K562 (cell line): ENCODE results near the gene TOX2. TPM values are rescaled to one million over a fixed set of nuclear protein-coding genes. Genes with fewer than 3 reads are reported as not detected.

ENCODE experiments used
- ATAC-seq: fragments of 200-7000 bp; cut with Tn5 transposase; 3 replicates; pipeline ENCODE4 v1.9.1; 2020; ENCODE audit warnings: moderate library complexity
- BruUV-seq: library from RNA; stranded (reverse); fragments of 400-500 nt; replicated peaks from 2 replicates; lab custom pipeline; 2021; lab: Mats Ljungman, UMichigan
- CTCF ChIA-PET: fragments of 300-600 bp; formaldehyde crosslinking; extraction: SDS; loops from one replicate; lab custom pipeline; 2021; ENCODE audit warnings: low intra/inter-chr PET ratio; lab: Yijun Ruan, JAX
- POLR2A ChIA-PET: fragments of 300-600, 350-650 bp; sonication (Branson Sonifier 250); formaldehyde crosslinking; extraction: SDS; loops from one replicate; lab custom pipeline; 2021; ENCODE audit warnings: antibody characterized with exemption, inconsistent platforms; lab: Yijun Ruan, JAX
- DNase-seq, 4 experiments: peaks; one replicate each; pipeline versions ENCODE4 v3.0.0 to v3.0.0-alpha.2; 2011 to 2018; ENCODE audit warnings: low spot score in 3 of 4, mixed read lengths in 3 of 4; ENCODE audit errors: extremely low read depth in 1 of 4
- FAIRE-seq: peaks from 2 replicates; lab custom pipeline; 2011; peaks lifted over from hg19 to GRCh38; lab: Jason Lieb, UNC
- H2AFZ ChIP-seq: 2 replicates; pipeline ENCODE4 v1.6.0; 2011; ENCODE audit warnings: low read depth, low read length, control low read depth, inconsistent platforms
- H3K27ac ChIP-seq: fragments of 200-600 bp; 3 replicates; pipeline ENCODE4 v1.8.0; 2011; ENCODE audit warnings: low read depth, mild to moderate bottlenecking, control low read depth, inconsistent platforms, low read length, moderate library complexity, mixed read lengths; ENCODE audit errors: extremely low read depth
- H3K27me3 ChIP-seq, 2 experiments: fragments of 300-600 bp in 1 of 2; 2 replicates in 1 of 2; 3 replicates in 1 of 2; pipeline versions ENCODE4 v1.6.0 to v1.8.0; 2011; ENCODE audit warnings: inconsistent platforms in 2 of 2, low read length in 2 of 2, mild to moderate bottlenecking in 1 of 2, mixed read lengths in 1 of 2, moderate library complexity in 1 of 2; ENCODE audit not compliant: control insufficient read depth in 2 of 2, insufficient read depth in 2 of 2
- H3K36me3 ChIP-seq: fragments of 300-600 bp; 3 replicates; pipeline ENCODE4 v1.8.0; 2011; ENCODE audit warnings: mild to moderate bottlenecking, low read length, inconsistent platforms; ENCODE audit not compliant: control insufficient read depth, insufficient read depth
- H3K4me1 ChIP-seq, 2 experiments: fragments of 200-600 bp in 1 of 2; replicated peaks in 1 of 2; 2 replicates in 1 of 2; 3 replicates in 1 of 2; pipeline versions ENCODE4 v1.5.1 to v1.8.0; 2011; ENCODE audit warnings: inconsistent platforms in 2 of 2, low read length in 2 of 2, mild to moderate bottlenecking in 1 of 2, mixed read lengths in 1 of 2, moderate library complexity in 1 of 2; ENCODE audit not compliant: control insufficient read depth in 2 of 2, insufficient read depth in 2 of 2
- H3K4me2 ChIP-seq: 2 replicates; pipeline ENCODE4 v1.6.1; 2011; ENCODE audit warnings: low read length, control low read depth, inconsistent platforms, mixed read lengths; ENCODE audit not compliant: insufficient read depth
- H3K4me3 ChIP-seq: fragments of 200-600 bp; sonication (generic), shearing (Covaris generic); 2 replicates; pipeline ENCODE4 v1.5.1; 2016; ENCODE audit warnings: control low read depth, inconsistent platforms
- H3K79me2 ChIP-seq: fragments of 200-600 bp; 3 replicates; pipeline ENCODE4 v1.8.0; 2011; ENCODE audit warnings: low read length, inconsistent platforms; ENCODE audit not compliant: control insufficient read depth, insufficient read depth
- H3K9ac ChIP-seq, 2 experiments: 2 replicates each; pipeline versions ENCODE4 v1.6.0 to v1.6.1; 2011; ENCODE audit warnings: low read depth in 2 of 2, low read length in 2 of 2, control low read depth in 1 of 2, inconsistent platforms in 1 of 2, mild to moderate bottlenecking in 1 of 2, mixed read lengths in 1 of 2; ENCODE audit not compliant: insufficient read depth in 1 of 2
- H3K9me1 ChIP-seq: one replicate; pipeline ENCODE4 v1.6.0; 2011; ENCODE audit warnings: inconsistent platforms, mild to moderate bottlenecking, low read length, moderate library complexity; ENCODE audit not compliant: control insufficient read depth, insufficient read depth
- H3K9me3 ChIP-seq: replicated peaks from 2 replicates; pipeline ENCODE4 v1.5.1; 2011; ENCODE audit warnings: low read depth, low read length, inconsistent platforms; ENCODE audit not compliant: control insufficient read depth, insufficient read depth
- H4K20me1 ChIP-seq: replicated peaks from 2 replicates; pipeline ENCODE4 v1.6.1; 2011; ENCODE audit warnings: low read length, inconsistent platforms, mixed read lengths; ENCODE audit not compliant: control insufficient read depth, insufficient read depth
- CEBPZ ChIP-seq: fragments of 150-350 bp; IDR thresholded peaks from 2 replicates; pipeline ENCODE4 v1.6.1; 2014; ENCODE audit warnings: low read depth, mild to moderate bottlenecking, low read length, borderline replicate concordance
- ETV1 ChIP-seq: fragments of 450-650 bp; conservative IDR thresholded peaks from 2 replicates; pipeline ENCODE4 v1.6.1; 2016; ENCODE audit warnings: missing genetic modification characterization, control low read depth, low read depth, missing compliant biosample characterization
- L3MBTL2 ChIP-seq: fragments of 450-650 bp; IDR thresholded peaks from 2 replicates; pipeline ENCODE4 v1.6.1; 2016; ENCODE audit warnings: mild to moderate bottlenecking, moderate library complexity
- PPARD ChIP-seq: fragments of 250-450 bp; sonication (Bioruptor Pico); IDR thresholded peaks from 2 replicates; pipeline ENCODE4 v1.8.0; 2022; ENCODE audit warnings: inconsistent platforms, mild to moderate bottlenecking, moderate library complexity
- XRCC4 ChIP-seq: IDR thresholded peaks from one replicate; pipeline ENCODE4 v1.6.1; 2011; ENCODE audit not compliant: insufficient read depth, insufficient read length; ENCODE audit errors: extremely low read depth
- ZFP36 ChIP-seq: fragments of 150-350 bp; IDR thresholded peaks from 2 replicates; pipeline ENCODE4 v1.6.1; 2018; ENCODE audit warnings: low read length, low read depth; ENCODE audit not compliant: partially characterized antibody
- ZKSCAN1 ChIP-seq: fragments of 150-350 bp; IDR thresholded peaks from 2 replicates; pipeline ENCODE4 v1.6.1; 2016; ENCODE audit warnings: low read depth, low read length
- in situ Hi-C: fragments of 300-500 bp; cut with MboI; formaldehyde crosslinking; loops from 4 replicates; pipeline ENCODE4 v1.15.0; 2018; ENCODE audit warnings: inconsistent platforms, mixed read lengths
- intact Hi-C: fragments of 100-400 bp; cut with micrococcal nuclease; formaldehyde crosslinking; loops from 2 replicates; pipeline ENCODE4 v1.14.2; 2022
- polyA plus RNA-seq, 8 experiments: library from polyadenylated mRNA; depleted of rRNA in 4 of 8; stranded (reverse) in 5 of 8; unstranded in 3 of 8; fragments of >200 nt; fragmentation: Nextera tagmentation in 2 of 8; fragmentation: Illumina TruSeq in 1 of 8; extraction: Ambion mirVana in 2 of 8; extraction: Trizol in 1 of 8; gene quantifications; 2 replicates each; pipeline versions ENCODE4 v1.2.1 to v1.2.3, GENCODE V29; 2011 to 2014; ENCODE audit warnings: inconsistent platforms in 1 of 8, missing spikeins in 1 of 8
- total RNA-seq, 7 experiments: library from RNA; depleted of rRNA in 6 of 7; stranded (reverse); fragments of >200 nt in 6 of 7; fragmentation: Illumina TruSeq in 2 of 7; extraction: Trizol in 2 of 7; gene quantifications; 2 replicates each; pipeline versions ENCODE4 v1.2.1 to v1.2.3, GENCODE V29; 2011 to 2021; ENCODE audit warnings: low replicate concordance in 1 of 7
- TF ChIP-seq, protein P1 (sequence below): sonication (generic); formaldehyde crosslinking; IDR thresholded peaks from 2 replicates; pipeline ENCODE4 v1.8.0; 2022; ENCODE audit warnings: mild to moderate bottlenecking, missing genetic modification reagents

The TOX2 gene
- total and polyA plus RNA-seq, 9 of the 15 experiments (the other 6 are each of a cell fraction or from before 2014, with no cell fraction given) = not detected

DNA sequence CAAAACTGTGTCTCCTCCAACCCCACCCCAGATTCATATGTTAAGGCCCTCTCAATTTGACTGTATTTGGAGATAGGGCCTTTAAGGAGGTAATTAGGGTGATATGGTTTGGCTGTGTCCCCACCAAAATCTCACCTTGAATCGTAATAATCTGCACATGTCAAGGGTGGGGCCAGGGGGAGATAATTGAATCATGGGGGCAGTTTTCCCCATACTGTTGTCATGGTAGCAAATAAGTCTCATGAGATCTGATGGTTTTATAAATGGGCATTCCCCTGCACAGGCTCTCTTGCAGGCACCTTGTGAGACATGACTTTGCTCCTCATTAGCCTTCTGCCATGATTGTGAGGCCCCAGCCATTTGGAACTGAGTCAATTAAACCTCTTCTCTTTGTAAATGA is 46.6 kb upstream of the TOX2 start (continued):
- no peak for TF ChIP-seq CEBPZ
- TF ChIP-seq, protein P1, sequence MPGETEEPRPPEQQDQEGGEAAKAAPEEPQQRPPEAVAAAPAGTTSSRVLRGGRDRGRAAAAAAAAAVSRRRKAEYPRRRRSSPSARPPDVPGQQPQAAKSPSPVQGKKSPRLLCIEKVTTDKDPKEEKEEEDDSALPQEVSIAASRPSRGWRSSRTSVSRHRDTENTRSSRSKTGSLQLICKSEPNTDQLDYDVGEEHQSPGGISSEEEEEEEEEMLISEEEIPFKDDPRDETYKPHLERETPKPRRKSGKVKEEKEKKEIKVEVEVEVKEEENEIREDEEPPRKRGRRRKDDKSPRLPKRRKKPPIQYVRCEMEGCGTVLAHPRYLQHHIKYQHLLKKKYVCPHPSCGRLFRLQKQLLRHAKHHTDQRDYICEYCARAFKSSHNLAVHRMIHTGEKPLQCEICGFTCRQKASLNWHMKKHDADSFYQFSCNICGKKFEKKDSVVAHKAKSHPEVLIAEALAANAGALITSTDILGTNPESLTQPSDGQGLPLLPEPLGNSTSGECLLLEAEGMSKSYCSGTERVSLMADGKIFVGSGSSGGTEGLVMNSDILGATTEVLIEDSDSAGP (CRISPR knock-in tag) = no peak

DNA sequence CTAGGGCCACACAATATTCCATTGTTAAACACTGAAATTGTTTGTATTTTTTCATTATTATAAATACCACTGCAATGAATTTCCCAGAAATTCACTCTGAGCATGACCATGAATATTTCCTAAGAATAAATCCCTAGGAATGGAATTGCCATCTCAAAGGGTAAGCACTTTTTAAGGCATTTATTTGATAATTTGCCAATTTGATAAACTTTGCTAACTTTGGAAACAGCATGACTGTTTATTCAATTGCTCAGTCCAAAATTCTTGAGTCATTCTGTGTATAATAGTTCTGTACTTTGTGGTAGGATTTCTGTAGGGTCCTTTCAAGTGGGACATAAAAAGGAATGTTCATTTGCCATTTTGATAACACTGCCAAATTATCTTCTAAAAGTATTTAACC is 44.2 kb upstream of the TOX2 start:
- H3K4me3 ChIP-seq = no peak overlapping the region
- no peaks in the 10 kb centered on the region for H3K9me3 ChIP-seq
- H3K27ac ChIP-seq = no peak overlapping the region
- no peak overlapping the region for H2AFZ ChIP-seq
- in situ Hi-C loops (no loop called here), intact Hi-C loops (no loop called here)
- ATAC-seq (no peak), DNase-seq (no peak), FAIRE-seq (no peak)
- H3K36me3 ChIP-seq = no peaks in the 10 kb centered on the region
- no peaks in the 10 kb centered on the region for H3K4me1 ChIP-seq
- H3K4me2 ChIP-seq = no peak overlapping the region
- peaks cover 0 to 6% of the 10 kb centered on the region in 2 experiments; a peak in 1 of 5 replicates for H3K27me3 ChIP-seq
- no peak for TF ChIP-seq PPARD (CRISPR knock-in tag)
- no peak for TF ChIP-seq L3MBTL2
- TF ChIP-seq ZKSCAN1 = no peak
- no peak for TF ChIP-seq XRCC4
- TF ChIP-seq ZFP36 = no peak
- no peak for TF ChIP-seq ETV1 (tag)
- ChIA-PET POLR2A (no interaction called here), CTCF (no interaction called here)
- H4K20me1 ChIP-seq = no peaks in the 10 kb centered on the region
- BruUV-seq = no TSS peak
- H3K79me2 ChIP-seq = no peaks in the 10 kb centered on the region
- no peaks in the 10 kb centered on the region for H3K9me1 ChIP-seq
- no peak overlapping the region for H3K9ac ChIP-seq
